Activated T-helper 2 cell treated with anti-CD3 and anti-CD28 coated beads, Interferon-gamma antibody, Interleukin-2, Interleukin-4, amounts not matched to agents 10 μg/mL and 5 μg/mL and 100 μg/mL, durations not matched to agents 14 hours and 24 hours and 36 hours (primary cell): ENCODE results near the gene ACADS. TPM values are rescaled to one million over a fixed set of nuclear protein-coding genes. Genes with fewer than 3 reads are reported as not detected.

Experiments used
- DNase-seq: peaks from one replicate; pipeline ENCODE4 v3.0.0; 2021; ENCODE audit warnings: low spot score
- H3K27ac Mint-ChIP-seq: one replicate; pipeline ENCODE4 v1.8.0; 2021; ENCODE audit warnings: mixed read lengths
- H3K27me3 Mint-ChIP-seq: one replicate; pipeline ENCODE4 v1.8.0; 2021; ENCODE audit warnings: low read depth, mixed read lengths
- H3K36me3 Mint-ChIP-seq: one replicate; pipeline ENCODE4 v1.8.0; 2021; ENCODE audit warnings: low read depth, mixed read lengths
- H3K4me1 Mint-ChIP-seq: one replicate; pipeline ENCODE4 v1.8.0; 2021; ENCODE audit warnings: low read depth, mixed read lengths
- H3K4me3 Mint-ChIP-seq: one replicate; pipeline ENCODE4 v1.8.0; 2021; ENCODE audit warnings: low read depth, mild to moderate bottlenecking, moderate library complexity, mixed read lengths
- H3K9me3 Mint-ChIP-seq: one replicate; pipeline ENCODE4 v1.8.0; 2021; ENCODE audit warnings: mixed read lengths
- intact Hi-C: fragments of 100-400 bp; cut with micrococcal nuclease; formaldehyde crosslinking; loops from one replicate; pipeline ENCODE4 v1.15.1; 2023
- total RNA-seq: library from RNA; stranded (reverse); gene quantifications from 2 replicates; pipeline ENCODE4 v1.2.3, GENCODE V29; 2022

Gene ACADS
- total RNA-seq, 1 donor from 2014 or later: 16.4 TPM

- peaks cover 4% of the 10 kb centered on the region for H3K4me1 Mint-ChIP-seq
- H3K9me3 Mint-ChIP-seq: no peaks in the 10 kb centered on the region
- intact Hi-C loops: no loop called here
- no peaks in the 10 kb centered on the region for H3K27me3 Mint-ChIP-seq
- DNase-seq: no peak
- peaks cover 44% of the 10 kb centered on the region for H3K36me3 Mint-ChIP-seq
- no peak overlapping the region for H3K4me3 Mint-ChIP-seq
- no peak overlapping the region for H3K27ac Mint-ChIP-seq
Measured at GRCh38 chr12:120767071-120768024, 41.7 kb downstream of the ACADS start.

- intact Hi-C loops: no loop called here
- no peaks in the 10 kb centered on the region for H3K9me3 Mint-ChIP-seq
- H3K27ac Mint-ChIP-seq: peak overlapping the region; percentile 3
Measured at GRCh38 chr12:120771097-120771496, 45.5 kb downstream of the ACADS start.

DNA sequence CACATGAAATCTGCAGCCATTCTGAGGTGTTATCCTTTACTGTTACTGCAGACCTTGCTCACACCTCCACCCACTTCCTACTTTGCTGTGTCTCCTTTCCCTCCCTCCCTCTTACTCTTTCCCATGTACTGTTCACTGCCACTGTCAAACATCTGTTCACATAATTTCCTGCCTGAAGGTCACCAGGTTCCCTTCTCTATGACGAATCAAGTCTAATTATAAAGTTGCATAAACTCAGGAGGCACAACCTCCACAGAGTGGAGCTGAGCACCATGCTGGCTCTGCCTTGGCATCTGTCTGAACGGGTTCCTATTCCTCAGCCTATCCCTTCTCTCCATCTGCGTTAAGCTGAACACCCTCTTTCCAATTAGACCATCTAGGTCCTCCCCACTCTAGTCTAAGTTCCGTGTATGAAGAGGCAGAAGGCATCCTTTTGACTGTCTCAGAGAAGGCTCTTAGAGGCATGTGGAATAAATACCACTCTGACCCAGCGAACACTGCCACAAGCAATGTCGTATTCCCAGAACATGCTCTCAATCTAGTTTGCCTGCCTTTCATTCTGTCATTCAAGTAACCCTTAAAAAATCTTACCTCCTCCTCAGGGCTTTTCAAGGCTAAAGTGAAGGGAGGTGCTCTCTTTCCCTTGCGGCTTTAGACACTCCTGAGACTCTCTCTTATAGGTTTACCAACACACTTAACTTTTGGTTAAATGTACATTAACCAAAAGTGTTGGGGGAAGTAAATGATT is 48.7 kb downstream of the ACADS start:
- H3K36me3 Mint-ChIP-seq: peaks cover 38% of the 10 kb centered on the region
- intact Hi-C loops: no loop called here
- no peak for DNase-seq
- H3K27me3 Mint-ChIP-seq: no peaks in the 10 kb centered on the region
- H3K27ac Mint-ChIP-seq: no peak overlapping the region
- no peak overlapping the region for H3K4me3 Mint-ChIP-seq
- H3K4me1 Mint-ChIP-seq: peaks cover 27% of the 10 kb centered on the region
- no peaks in the 10 kb centered on the region for H3K9me3 Mint-ChIP-seq

More at GRCh38 chr12:120771097-120771496, 45.5 kb downstream of the ACADS start:
- no peaks in the 10 kb centered on the region for H3K27me3 Mint-ChIP-seq
- no peak overlapping the region for H3K4me3 Mint-ChIP-seq
- H3K36me3 Mint-ChIP-seq: peaks cover 45% of the 10 kb centered on the region
- no peak for DNase-seq
- peaks cover 25% of the 10 kb centered on the region for H3K4me1 Mint-ChIP-seq

- H3K4me1 Mint-ChIP-seq: peaks cover 27% of the 10 kb centered on the region
- H3K27ac Mint-ChIP-seq: no peak overlapping the region
- H3K4me3 Mint-ChIP-seq: no peak overlapping the region
- intact Hi-C loops: no loop called here
- no peak for DNase-seq
- H3K9me3 Mint-ChIP-seq: no peaks in the 10 kb centered on the region
- peaks cover 41% of the 10 kb centered on the region for H3K36me3 Mint-ChIP-seq
- no peaks in the 10 kb centered on the region for H3K27me3 Mint-ChIP-seq
Measured at GRCh38 chr12:120775862-120776552, 50.4 kb downstream of the ACADS start.

GRCh38 chr12:120783197-120783596 is 57.6 kb downstream of the ACADS start:
- H3K9me3 Mint-ChIP-seq: no peaks in the 10 kb centered on the region
- no peaks in the 10 kb centered on the region for H3K27me3 Mint-ChIP-seq
- intact Hi-C loops: loop anchor here (2.0 to 5.0 kb wide), 4 partner anchors 16 to 179 kb away; no protein-coding TSS in a partner anchor
- H3K4me3 Mint-ChIP-seq: no peak overlapping the region
- peak overlapping the region; percentile 51 for H3K27ac Mint-ChIP-seq
- H3K36me3 Mint-ChIP-seq: peaks cover 51% of the 10 kb centered on the region
- DNase-seq: no peak
- peaks cover 19% of the 10 kb centered on the region for H3K4me1 Mint-ChIP-seq

- DNase-seq: no peak
- Mint-ChIP-seq H3K27ac (no peak overlapping the region), H3K27me3 (no peaks in the 10 kb centered on the region), H3K4me3 (no peak overlapping the region), H3K4me1 (peaks cover 24% of the 10 kb centered on the region), H3K36me3 (peaks cover 45% of the 10 kb centered on the region), H3K9me3 (no peaks in the 10 kb centered on the region)
- intact Hi-C loops: loop anchor here (5.0 kb wide), 2 partner anchors 37 to 177 kb away; no protein-coding TSS in a partner anchor
Measured at GRCh38 chr12:120784804-120785203, 59.2 kb downstream of the ACADS start.

DNA sequence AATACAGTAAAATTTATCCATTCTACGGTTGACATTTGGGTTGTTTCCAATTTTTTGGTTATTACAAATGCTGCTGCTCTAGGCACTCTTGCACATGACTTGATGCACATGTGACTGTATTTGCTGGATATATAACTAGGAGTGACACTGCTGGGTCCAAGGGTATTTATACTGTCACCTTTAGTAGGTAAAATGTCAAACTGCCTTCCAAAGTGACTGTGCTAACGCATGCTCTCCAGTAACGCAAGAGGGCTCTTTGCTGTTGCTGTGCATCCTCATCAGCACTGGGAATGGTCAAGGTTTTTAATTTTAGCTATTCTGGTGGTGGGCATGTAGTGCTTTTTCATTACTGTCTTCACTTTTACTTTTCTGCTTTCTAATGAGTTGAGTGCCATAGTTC is 62.3 kb downstream of the ACADS start:
- no peak overlapping the region for H3K4me3 Mint-ChIP-seq
- H3K27me3 Mint-ChIP-seq: no peaks in the 10 kb centered on the region
- peaks cover 23% of the 10 kb centered on the region for H3K4me1 Mint-ChIP-seq
- H3K36me3 Mint-ChIP-seq: peaks cover 45% of the 10 kb centered on the region
- DNase-seq: no peak
- intact Hi-C loops: no loop called here
- no peaks in the 10 kb centered on the region for H3K9me3 Mint-ChIP-seq
- no peak overlapping the region for H3K27ac Mint-ChIP-seq

Other genes starting within 250 kb of the ACADS start
- 323 and 329 TPM in 2 replicates for gene DYNLL1, start 229.7 kb upstream of the ACADS start, total RNA-seq
- 29.3 and 29.9 TPM in 2 replicates for gene COQ5, start 196.7 kb upstream of the ACADS start, total RNA-seq
- 177 and 200 TPM in 2 replicates for gene RNF10, start 191.5 kb upstream of the ACADS start, total RNA-seq
- gene POP5, start 144.4 kb upstream of the ACADS start, total RNA-seq: 64.3 and 65.7 TPM in 2 replicates
- 0.27 and 0.41 TPM in 2 replicates for gene CABP1, start 85.2 kb upstream of the ACADS start, total RNA-seq
- 136 and 142 TPM in 2 replicates for gene MLEC, start 38.7 kb upstream of the ACADS start, total RNA-seq
- 25.1 and 27.0 TPM in 2 replicates for gene UNC119B, start 15.4 kb upstream of the ACADS start, total RNA-seq
- gene SPPL3, start 178.5 kb downstream of the ACADS start, total RNA-seq: 33.4 and 38.2 TPM in 2 replicates